ENCODE measurements around the gene MYOF.

- TF ChIP-seq, protein P1, sequence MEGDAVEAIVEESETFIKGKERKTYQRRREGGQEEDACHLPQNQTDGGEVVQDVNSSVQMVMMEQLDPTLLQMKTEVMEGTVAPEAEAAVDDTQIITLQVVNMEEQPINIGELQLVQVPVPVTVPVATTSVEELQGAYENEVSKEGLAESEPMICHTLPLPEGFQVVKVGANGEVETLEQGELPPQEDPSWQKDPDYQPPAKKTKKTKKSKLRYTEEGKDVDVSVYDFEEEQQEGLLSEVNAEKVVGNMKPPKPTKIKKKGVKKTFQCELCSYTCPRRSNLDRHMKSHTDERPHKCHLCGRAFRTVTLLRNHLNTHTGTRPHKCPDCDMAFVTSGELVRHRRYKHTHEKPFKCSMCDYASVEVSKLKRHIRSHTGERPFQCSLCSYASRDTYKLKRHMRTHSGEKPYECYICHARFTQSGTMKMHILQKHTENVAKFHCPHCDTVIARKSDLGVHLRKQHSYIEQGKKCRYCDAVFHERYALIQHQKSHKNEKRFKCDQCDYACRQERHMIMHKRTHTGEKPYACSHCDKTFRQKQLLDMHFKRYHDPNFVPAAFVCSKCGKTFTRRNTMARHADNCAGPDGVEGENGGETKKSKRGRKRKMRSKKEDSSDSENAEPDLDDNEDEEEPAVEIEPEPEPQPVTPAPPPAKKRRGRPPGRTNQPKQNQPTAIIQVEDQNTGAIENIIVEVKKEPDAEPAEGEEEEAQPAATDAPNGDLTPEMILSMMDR (IDR thresholded peaks at IDR 0.05) = no peak
- TF ChIP-seq EP300 (IDR thresholded peaks at IDR 0.05) = no peak
These were observed 60.0 kb downstream of the MYOF start for GRCh38 chr10:93422118-93422517.
